C4-2B (cell line): ENCODE results near the gene TPCN2.
"Not testable (repeated sequence)": the region's sequence is repeated elsewhere in the genome, so short reads cannot be mapped to it uniquely, and the experiment has no call there.

Experiments
- H3K27ac ChIP-seq: fragments of 450-650 bp; 2 replicates; pipeline ENCODE4 v1.5.1; 2017
- CTCF ChIP-seq: fragments of 450-650 bp; conservative IDR thresholded peaks from 2 replicates; pipeline ENCODE4 v1.5.1; 2017; ENCODE audit warnings: mild to moderate bottlenecking
- ZFX ChIP-seq: fragments of 450-650 bp; IDR thresholded peaks from 2 replicates; pipeline ENCODE4 v1.6.1; 2017

TPCN2 gene

GRCh38 chr11:69135420-69136363, 87.0 kb downstream of the TPCN2 start:
- no peak overlapping the region for H3K27ac ChIP-seq
- TF ChIP-seq CTCF (no peak), ZFX (no peak)

- TF ChIP-seq ZFX (no peak), CTCF (no peak)
- no peak overlapping the region for H3K27ac ChIP-seq
These were observed 87.7 kb downstream of the TPCN2 start for GRCh38 chr11:69136471-69136870.

GRCh38 chr11:69137151-69137844, 88.6 kb downstream of the TPCN2 start:
- no peak overlapping the region for H3K27ac ChIP-seq
- TF ChIP-seq ZFX = no peak
- TF ChIP-seq CTCF = no peak

- TF ChIP-seq CTCF (no peak), ZFX (no peak)
- H3K27ac ChIP-seq = no peak overlapping the region
These were observed 89.5 kb downstream of the TPCN2 start for GRCh38 chr11:69138265-69138664.

- not testable (repeated sequence) for H3K27ac ChIP-seq
These were observed 91.4 kb downstream of the TPCN2 start for GRCh38 chr11:69140161-69140560.

- TF ChIP-seq CTCF (no peak), ZFX (no peak)
- no peak overlapping the region for H3K27ac ChIP-seq
These were observed 91.9 kb downstream of the TPCN2 start for GRCh38 chr11:69140635-69141034.

GRCh38 chr11:69141742-69142141, 93.0 kb downstream of the TPCN2 start:
- TF ChIP-seq ZFX = no peak
- no peak for TF ChIP-seq CTCF
- no peak overlapping the region for H3K27ac ChIP-seq
